HT-29 (cell line): ENCODE results near the gene INTS15. TPM values are rescaled to one million over a fixed set of nuclear protein-coding genes. Genes with fewer than 3 reads are reported as not detected.

Experiments used
- DNase-seq: peaks from one replicate; pipeline ENCODE4 v3.0.0-alpha.2; 2015; ENCODE audit warnings: low spot score
- total RNA-seq: library from RNA; depleted of rRNA; stranded (reverse); fragments of >200 nt; shearing (Covaris generic); gene quantifications from 2 replicates; pipeline ENCODE4 v1.2.3, GENCODE V29; 2014; rRNA removed

INTS15 gene
- total RNA-seq, 1 experiment from 2014 or later, result 29.5 TPM

DNA sequence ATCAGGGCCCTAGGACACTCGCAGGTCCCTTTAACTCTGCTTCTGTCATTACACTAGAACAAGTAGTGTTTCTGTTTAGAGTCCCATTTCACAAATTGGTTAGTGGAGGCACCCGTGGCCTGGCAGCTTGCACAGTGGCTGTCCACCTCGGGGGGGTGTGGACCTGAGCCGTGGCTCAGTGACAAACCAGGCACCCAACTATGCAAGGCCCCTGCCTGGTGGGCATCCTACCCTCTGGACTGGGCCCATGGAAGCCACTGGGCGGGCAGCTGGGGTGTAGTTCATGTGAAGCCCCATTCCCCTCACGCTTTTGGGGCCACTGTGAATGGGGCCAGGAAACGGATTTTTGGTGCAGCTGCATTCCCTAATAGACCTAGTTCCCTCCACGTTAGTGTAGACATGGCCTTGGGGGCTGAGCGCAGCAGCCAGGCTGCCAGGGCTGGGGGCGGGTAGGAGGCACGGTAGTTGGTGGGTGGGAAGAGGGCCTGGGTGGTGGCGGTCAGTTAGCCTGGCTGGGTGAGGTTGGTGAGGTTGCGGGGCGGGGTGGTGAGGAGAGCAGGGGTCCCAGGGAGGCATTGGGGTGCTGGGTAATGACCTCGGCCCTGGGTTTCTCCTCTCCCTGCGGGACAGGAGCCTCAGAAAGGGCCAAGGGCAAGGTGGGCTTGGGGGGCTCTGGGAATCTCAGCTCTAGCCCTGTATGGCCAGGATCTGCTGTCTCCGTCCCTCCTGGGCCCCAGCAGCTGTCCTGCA lies 66.0 kb downstream of the INTS15 start:
- no peak for DNase-seq

- DNase-seq, result no peak
Observed at GRCh38 chr7:6656413-6656812, 66.6 kb downstream of the INTS15 start.

Other genes starting within 250 kb of the INTS15 start
- 6.1 and 8.7 TPM in 2 replicates for gene FAM220A, start 241.1 kb upstream of the INTS15 start, total RNA-seq
- 108 and 119 TPM in 2 replicates for gene RAC1, start 215.5 kb upstream of the INTS15 start, total RNA-seq
- 24.2 and 27.1 TPM in 2 replicates for gene DAGLB, start 142.1 kb upstream of the INTS15 start, total RNA-seq
- 93.0 and 114 TPM in 2 replicates for gene KDELR2, start 105.9 kb upstream of the INTS15 start, total RNA-seq
- gene GRID2IP, start 38.6 kb upstream of the INTS15 start, total RNA-seq, result not detected in 2 replicates
- gene ZDHHC4, start 12.6 kb upstream of the INTS15 start, total RNA-seq, result 40.8 and 42.1 TPM in 2 replicates
- 0.31 TPM in 1 of 2 replicates, not detected in the other for gene ZNF853, start 25.6 kb downstream of the INTS15 start, total RNA-seq
- 32.8 and 35.9 TPM in 2 replicates for gene ZNF316, start 47.3 kb downstream of the INTS15 start, total RNA-seq
- gene ZNF12, start 116.9 kb downstream of the INTS15 start, total RNA-seq, result 17.2 and 22.5 TPM in 2 replicates
- 0.08 TPM in 1 of 2 replicates, not detected in the other for gene RSPH10B2, start 164.1 kb downstream of the INTS15 start, total RNA-seq
- gene CCZ1B, start 236.3 kb downstream of the INTS15 start, total RNA-seq, result 29.8 and 31.7 TPM in 2 replicates